Germinal center (tissue), 1 donor: ENCODE measurements around the gene DHX32.

ENCODE experiments used
- DNase-seq: peaks from one replicate; pipeline ENCODE4 v3.0.0; 2012; ENCODE audit warnings: mixed read lengths, low spot score

Gene DHX32

GRCh38 chr10:125811251-125811650 is 69.8 kb downstream of the DHX32 start:
- DNase-seq: no peak

DNA sequence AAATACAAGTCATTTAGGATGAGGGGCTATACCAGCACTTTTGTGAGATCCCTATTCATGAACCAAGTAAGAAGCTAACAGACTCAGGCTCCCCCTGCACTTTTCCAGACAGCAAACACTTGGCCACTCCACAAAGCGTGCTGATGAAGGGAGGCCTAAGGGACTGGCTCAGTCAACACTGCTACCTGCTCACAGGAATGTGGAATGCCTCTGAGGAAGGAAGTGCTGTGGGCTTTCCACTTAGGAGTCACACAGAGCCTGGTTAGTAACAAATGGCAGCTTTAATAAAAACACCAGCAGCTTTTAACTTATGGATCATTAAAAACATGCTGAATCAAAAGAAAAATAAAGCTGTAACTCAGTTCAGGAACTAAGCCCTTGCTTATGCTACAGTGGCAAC is 73.0 kb downstream of the DHX32 start:
- no peak for DNase-seq

DNA sequence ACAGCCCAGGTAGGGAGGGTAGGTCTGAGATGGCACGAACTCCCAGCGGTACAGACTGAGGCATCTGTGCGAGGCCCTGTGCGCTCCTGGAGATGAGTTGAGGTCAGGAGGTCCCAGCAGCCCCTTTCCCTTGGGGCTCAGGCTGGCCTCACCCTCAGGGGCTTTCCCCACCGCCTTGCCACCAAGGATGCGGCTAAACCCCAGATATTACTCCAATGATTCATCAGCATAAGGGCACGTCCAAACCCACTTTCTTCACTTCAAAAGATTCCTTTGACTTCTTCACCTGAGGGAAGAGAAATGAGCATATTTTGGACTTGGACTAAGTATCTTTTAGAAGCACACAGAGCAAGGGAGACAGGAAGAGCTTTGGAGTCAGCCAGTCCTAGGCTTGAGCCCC is 78.4 kb downstream of the DHX32 start:
- no peak for DNase-seq

DNA sequence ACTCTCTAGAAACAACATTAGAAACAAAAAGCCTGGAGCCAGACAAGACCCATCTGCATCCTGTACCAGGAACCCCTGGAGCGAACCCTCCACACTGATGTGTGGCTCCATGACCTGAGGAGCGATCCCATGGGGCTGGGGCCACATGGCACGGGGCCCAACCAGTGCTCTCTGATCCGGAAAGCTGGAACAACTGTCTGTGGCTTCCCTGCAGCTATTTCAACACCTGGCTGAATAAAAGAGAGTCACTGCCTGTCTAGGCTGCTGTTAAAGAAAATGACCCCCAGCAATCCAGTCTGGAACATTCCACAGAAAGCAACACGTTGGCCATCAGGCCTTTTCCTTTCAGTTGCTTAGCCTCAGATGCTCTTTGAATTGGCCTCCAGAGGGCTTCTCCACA is 79.0 kb downstream of the DHX32 start:
- no peak for DNase-seq

DNA sequence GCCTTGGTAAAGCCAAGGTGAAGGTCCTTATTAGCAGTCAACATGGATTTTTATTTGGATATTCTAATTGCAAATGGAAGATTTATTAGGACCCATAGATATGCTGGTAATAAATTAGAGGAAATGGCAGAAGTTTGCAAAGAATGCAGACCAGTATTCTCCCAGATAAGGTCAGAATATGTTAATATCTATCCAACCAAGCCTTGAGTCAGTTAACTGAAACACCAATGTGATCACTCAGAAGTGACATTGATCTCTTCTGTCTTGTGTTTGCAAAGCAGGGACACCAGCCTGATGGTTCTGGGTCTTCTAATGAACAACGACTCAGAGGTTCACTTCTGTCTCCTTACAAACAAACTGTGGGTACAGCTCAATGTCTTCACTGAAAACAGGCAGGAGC is 79.5 kb downstream of the DHX32 start:
- no peak for DNase-seq

DNA sequence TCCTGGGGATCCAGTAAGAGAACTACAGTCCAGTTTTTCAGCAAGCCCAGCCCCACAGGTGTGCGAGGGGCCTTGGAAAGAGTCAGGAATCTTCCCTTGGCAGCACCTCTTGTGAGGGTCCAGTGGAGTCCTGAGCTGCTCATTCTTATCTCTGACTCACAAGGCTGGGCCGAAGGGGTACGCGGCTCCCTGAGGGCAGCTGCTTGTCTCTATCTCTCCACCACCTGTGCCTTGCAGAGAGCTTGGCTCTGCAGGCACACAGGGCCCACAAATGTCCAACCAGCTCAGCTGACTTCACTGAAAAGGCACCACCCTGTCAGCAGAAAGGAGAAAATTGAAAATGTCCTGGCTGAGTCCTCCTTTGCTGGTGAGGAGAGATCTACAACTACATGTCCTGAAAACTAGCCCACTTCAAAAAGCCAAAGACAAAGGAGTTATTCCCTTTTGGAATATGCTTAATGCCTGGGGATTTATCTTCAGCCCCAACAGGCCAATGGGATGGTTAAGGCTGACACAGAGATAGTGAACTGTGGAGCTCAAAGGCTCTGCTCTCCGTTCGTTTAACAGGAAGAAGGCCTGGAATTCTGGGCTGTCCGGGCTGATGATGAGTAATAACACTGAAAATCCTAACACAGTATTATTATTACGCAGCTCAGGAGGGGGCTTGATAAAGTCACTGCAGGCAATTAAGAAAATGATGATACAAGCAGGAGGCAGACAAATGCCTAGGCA is 81.5 kb downstream of the DHX32 start:
- DNase-seq: no peak

DNA sequence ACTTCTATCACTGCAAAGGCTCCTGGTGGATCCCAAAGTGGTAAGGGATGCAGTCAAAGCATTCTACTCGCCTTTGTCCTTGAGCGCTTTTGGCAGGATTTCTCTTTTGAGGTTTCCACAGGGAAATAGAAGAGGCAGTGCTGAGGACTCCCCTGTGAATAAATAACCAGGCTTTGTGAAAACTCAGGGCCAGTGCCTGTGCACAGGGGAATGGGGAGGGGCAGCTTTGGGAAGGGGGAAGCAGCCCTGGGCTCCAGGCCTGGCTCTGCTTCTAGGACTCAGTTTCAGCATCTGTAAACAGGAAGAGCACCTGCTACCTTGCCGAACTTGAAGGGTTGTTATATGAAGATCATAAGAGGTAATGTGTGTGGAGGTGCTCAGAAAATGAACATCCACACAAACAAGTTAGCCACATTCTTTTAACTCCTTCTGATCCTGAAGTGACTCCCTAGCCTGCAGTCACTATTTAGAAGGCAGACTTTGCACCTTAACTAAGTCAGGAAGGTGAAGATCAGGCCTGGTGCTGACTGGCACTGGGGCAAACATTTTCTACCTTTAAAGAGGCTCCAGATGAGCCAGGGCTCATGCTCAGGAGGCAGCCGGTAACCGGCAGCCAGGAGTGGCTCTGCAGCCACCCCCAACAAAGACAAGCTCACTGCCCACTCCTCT is 83.0 kb downstream of the DHX32 start:
- no peak for DNase-seq

DNA sequence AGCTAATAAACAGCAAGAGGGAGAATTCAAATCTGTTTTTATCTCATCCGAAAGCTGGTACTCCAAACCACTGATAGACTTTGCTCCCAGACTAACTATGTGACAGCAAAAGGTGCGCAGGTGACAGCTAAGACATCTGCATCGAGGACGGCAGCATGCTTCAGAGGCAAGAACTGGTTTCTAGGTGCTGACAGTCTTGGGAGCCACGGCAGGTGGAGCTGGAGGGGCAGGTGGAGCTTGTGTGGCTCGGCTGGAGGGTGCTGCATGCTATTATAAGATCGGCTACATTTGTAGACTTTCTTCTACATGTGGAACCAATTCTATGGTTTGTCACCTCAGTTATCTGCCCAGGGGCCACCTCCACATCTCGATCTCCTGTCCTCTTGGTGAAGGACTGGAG is 83.7 kb downstream of the DHX32 start:
- DNase-seq: no peak

DNA sequence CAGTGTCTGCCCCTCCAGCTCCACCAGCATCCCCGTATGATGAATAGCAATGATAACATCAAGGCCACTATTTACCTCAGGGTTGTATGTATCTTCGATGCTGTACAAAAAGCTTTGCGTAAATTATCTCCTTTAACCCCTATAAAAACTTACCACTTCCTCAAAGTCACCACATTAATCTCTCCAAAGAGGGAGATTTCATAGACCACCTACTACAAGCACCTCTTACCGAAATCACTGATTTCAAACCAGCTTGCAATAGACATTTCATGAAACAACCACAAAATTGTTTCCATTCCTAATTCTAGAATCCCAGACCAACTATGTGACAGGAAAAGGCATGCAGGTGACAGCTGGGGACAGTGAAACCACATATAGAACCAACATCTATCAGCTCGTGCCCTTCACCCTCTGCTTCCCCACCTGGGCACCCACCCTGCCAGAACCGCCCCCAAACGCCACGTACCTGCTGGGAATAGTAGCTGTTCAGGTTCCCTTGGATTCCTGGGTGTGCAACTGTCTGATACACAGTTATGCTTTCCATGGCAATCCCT is 85.4 kb downstream of the DHX32 start:
- DNase-seq: no peak

- no peak for DNase-seq
These were observed 86.0 kb downstream of the DHX32 start for GRCh38 chr10:125795128-125795527.

- DNase-seq: no peak
These were observed 88.5 kb downstream of the DHX32 start for GRCh38 chr10:125792342-125793300.

DNA sequence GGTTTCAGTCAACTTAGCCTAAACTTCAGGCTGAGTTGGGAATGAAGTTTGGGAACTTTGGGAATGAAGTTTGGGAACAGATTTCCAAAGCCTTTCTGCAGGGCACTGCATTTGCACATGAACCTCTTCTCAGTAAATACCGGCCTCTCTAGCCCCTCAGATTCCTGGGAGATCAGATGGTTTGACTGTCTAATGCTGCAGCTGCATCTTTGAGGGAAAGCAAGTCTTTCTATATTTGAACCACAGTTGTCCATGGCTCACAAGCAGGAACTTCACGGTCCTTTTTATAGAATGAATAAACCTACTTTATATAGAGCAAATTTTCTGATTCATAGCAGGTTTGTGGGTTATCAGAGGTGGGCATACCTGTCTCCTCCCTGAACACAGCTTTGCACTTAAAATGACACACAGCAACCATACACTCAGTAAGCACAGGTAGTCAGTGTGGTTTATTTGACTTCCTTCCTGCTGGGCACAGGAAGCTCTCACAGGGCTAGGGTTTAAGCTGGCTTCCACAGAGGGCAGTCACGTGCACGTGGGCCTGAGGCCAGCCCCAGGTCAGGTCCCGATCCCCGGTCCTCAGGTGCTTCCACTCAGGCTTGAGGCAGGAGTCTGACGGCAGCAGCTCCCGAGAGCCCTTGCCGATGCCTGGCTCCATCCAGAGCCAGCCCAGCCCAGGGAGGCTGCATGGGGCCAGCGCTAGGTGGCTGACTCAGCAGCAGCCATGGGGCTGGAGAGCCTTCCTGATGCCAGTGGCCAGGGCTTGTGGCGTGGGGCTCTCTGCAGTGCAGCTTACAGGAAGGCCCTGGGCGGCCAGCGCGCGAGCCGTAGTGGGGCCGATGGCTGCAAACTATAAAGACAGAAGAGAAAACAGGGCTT is 92.7 kb downstream of the DHX32 start:
- DNase-seq: no peak
